Hepatocyte (in vitro differentiated cells): ENCODE data around the gene MTA3. TPM values are rescaled to one million over a fixed set of nuclear protein-coding genes. Genes with fewer than 3 reads are reported as not detected.
A peak's percentile ranks its signal among the peaks of the same experiment; 100 is the strongest.

ENCODE experiments used
- DNase-seq: peaks from one replicate; pipeline ENCODE4 v3.0.0-alpha.2; 2016; ENCODE audit warnings: low spot score
- H2AFZ ChIP-seq: fragments of 200-600 bp; sonication (generic); 2 replicates; pipeline ENCODE4 v1.6.0; 2016; ENCODE audit warnings: antibody characterized with exemption, mild to moderate bottlenecking
- H3K27ac ChIP-seq: fragments of 200-600 bp; sonication (generic); 2 replicates; pipeline ENCODE4 v1.5.1; 2016; ENCODE audit warnings: mild to moderate bottlenecking
- H3K27me3 ChIP-seq: fragments of 200-600 bp; sonication (generic); 2 replicates; pipeline ENCODE4 v1.6.1; 2016
- H3K36me3 ChIP-seq: fragments of 200-600 bp; sonication (generic); replicated peaks from 2 replicates; pipeline ENCODE4 v1.5.1; 2016; ENCODE audit warnings: low read depth; ENCODE audit not compliant: insufficient read depth
- H3K4me1 ChIP-seq: fragments of 200-600 bp; sonication (generic); 2 replicates; pipeline ENCODE4 v1.5.1; 2016; ENCODE audit warnings: mild to moderate bottlenecking, moderate library complexity; ENCODE audit not compliant: insufficient read depth
- H3K4me2 ChIP-seq: fragments of 200-600 bp; sonication (generic); 2 replicates; pipeline ENCODE4 v1.6.0; 2016
- H3K4me3 ChIP-seq: fragments of 200-600 bp; sonication (generic); 2 replicates; pipeline ENCODE4 v1.5.1; 2016; ENCODE audit warnings: mild to moderate bottlenecking
- H3K79me2 ChIP-seq: fragments of 200-600 bp; sonication (generic); 2 replicates; pipeline ENCODE4 v1.6.0; 2017; ENCODE audit warnings: mild to moderate bottlenecking
- H3K9me2 ChIP-seq: fragments of 200-600 bp; sonication (generic); replicated peaks from 2 replicates; pipeline ENCODE4 v1.6.0; 2017; ENCODE audit warnings: mild to moderate bottlenecking; ENCODE audit not compliant: insufficient read depth
- H3K9me3 ChIP-seq: fragments of 200-600 bp; sonication (generic); 2 replicates; pipeline ENCODE4 v1.5.1; 2016; ENCODE audit warnings: low read depth, mild to moderate bottlenecking
- H4K20me1 ChIP-seq: fragments of 200-600 bp; sonication (generic); 2 replicates; pipeline ENCODE4 v1.6.0; 2016; ENCODE audit warnings: mild to moderate bottlenecking; ENCODE audit not compliant: insufficient read depth, poor library complexity, severe bottlenecking
- CTCF ChIP-seq: fragments of 200-600 bp; sonication (generic); IDR thresholded peaks from 2 replicates; pipeline ENCODE4 v1.5.1; 2016; ENCODE audit warnings: antibody characterized with exemption, mild to moderate bottlenecking; ENCODE audit not compliant: poor library complexity
- EZH2 ChIP-seq: fragments of 200-600 bp; sonication (generic); IDR thresholded peaks from 2 replicates; pipeline ENCODE4 v1.6.1; 2016; ENCODE audit warnings: antibody characterized with exemption, mild to moderate bottlenecking, borderline replicate concordance
- EZH2phosphoT487 ChIP-seq: fragments of 200-600 bp; sonication (generic); IDR thresholded peaks from one replicate; pipeline ENCODE4 v1.6.1; 2018; ENCODE audit warnings: antibody characterized with exemption, mild to moderate bottlenecking, low read depth, moderate library complexity; ENCODE audit not compliant: unreplicated experiment, severe bottlenecking
- WGBS: methylation state at CpG from one replicate; pipeline ENCODE4 v1.1.6; 2016; ENCODE audit warnings: low lambda C conversion rate; ENCODE audit errors: missing lambda C conversion rate; 5-methylcytosine and 5-hydroxymethylcytosine counted together
- polyA plus RNA-seq: library from polyadenylated mRNA; unstranded; fragments of >200 nt; fragmentation: Nextera tagmentation; extraction: Ambion mirVana; gene quantifications from 2 replicates; pipeline ENCODE4 v1.2.1, GENCODE V29; 2016
- total RNA-seq: library from RNA; depleted of rRNA; stranded (reverse); fragments of >200 nt; gene quantifications from 2 replicates; pipeline ENCODE4 v1.2.3, GENCODE V29; 2014

The MTA3 gene
- total and polyA plus RNA-seq, 2 experiments from 2014 or later, result 34.6 to 44.3 TPM

- no peaks in the 10 kb centered on the region for H3K27me3 ChIP-seq
- H3K4me1 ChIP-seq, result no peaks in the 10 kb centered on the region
- no peaks in the 10 kb centered on the region for H3K36me3 ChIP-seq
- no peak for DNase-seq
- H3K9me2 ChIP-seq, result no peaks in the 10 kb centered on the region
- no peaks in the 10 kb centered on the region for H4K20me1 ChIP-seq
- H2AFZ ChIP-seq, result peak overlapping the region; percentile 35
- no peaks in the 10 kb centered on the region for H3K79me2 ChIP-seq
- H3K4me2 ChIP-seq, result no peak overlapping the region
- H3K27ac ChIP-seq, result no peak overlapping the region
- H3K4me3 ChIP-seq, result no peak overlapping the region
- WGBS, result 88% methylated on average over 8 of the region's 8 CpGs
- H3K9me3 ChIP-seq, result no peaks in the 10 kb centered on the region
- TF ChIP-seq EZH2 (no peak), EZH2phosphoT487 (no peak), CTCF (no peak)
Observed at GRCh38 chr2:42545023-42545721, 23.3 kb upstream of the MTA3 start.

- Histone ChIP-seq H3K4me2 (no peak overlapping the region), H3K9me2 (no peaks in the 10 kb centered on the region), H3K27ac (no peak overlapping the region), H2AFZ (peak overlapping the region; percentile 35), H3K79me2 (no peaks in the 10 kb centered on the region), H3K4me1 (no peaks in the 10 kb centered on the region), H3K36me3 (no peaks in the 10 kb centered on the region), H3K9me3 (no peaks in the 10 kb centered on the region), H4K20me1 (no peaks in the 10 kb centered on the region), H3K27me3 (no peaks in the 10 kb centered on the region), H3K4me3 (no peak overlapping the region)
- TF ChIP-seq EZH2 (no peak), CTCF (no peak)
- WGBS, result 38% methylated on average over 9 of the region's 9 CpGs
- no peak for DNase-seq
Observed at GRCh38 chr2:42545841-42546390, 22.5 kb upstream of the MTA3 start.

GRCh38 chr2:42547014-42547413 is 21.4 kb upstream of the MTA3 start:
- Histone ChIP-seq H2AFZ (no peak overlapping the region), H3K4me3 (no peak overlapping the region), H3K27ac (no peak overlapping the region), H4K20me1 (no peaks in the 10 kb centered on the region), H3K27me3 (no peaks in the 10 kb centered on the region), H3K36me3 (no peaks in the 10 kb centered on the region), H3K79me2 (no peaks in the 10 kb centered on the region), H3K9me2 (no peaks in the 10 kb centered on the region), H3K4me1 (no peaks in the 10 kb centered on the region), H3K4me2 (no peak overlapping the region), H3K9me3 (no peaks in the 10 kb centered on the region)
- no peak for DNase-seq
- WGBS, result 64% methylated on average over 9 of the region's 9 CpGs
- no peak for TF ChIP-seq EZH2
- no peak for TF ChIP-seq EZH2phosphoT487
- TF ChIP-seq CTCF, result no peak
